ENCODE results near the gene DIP2A. TPM values are rescaled to one million over a fixed set of nuclear protein-coding genes. Genes with fewer than 3 reads are reported as not detected.

Gene DIP2A
- total and polyA plus RNA-seq, 2 of the 13 experiments (the other 11 are each of a cell fraction or from before 2014, with no cell fraction given), result 18.5 to 37.6 TPM

- TF ChIP-seq ZNF253 (CRISPR knock-in tag; IDR thresholded peaks at IDR 0.05; ENCODE audit: borderline replicate concordance), result 0 out of 2 replicates have a peak, but pooled peaks have one; percentile 33
- TF ChIP-seq ZSCAN29 (CRISPR knock-in tag; conservative IDR thresholded peaks at IDR 0.05), result peak; percentile 80; the same call in 1 of the 2 replicates
- no peak for TF ChIP-seq FLYWCH1 (CRISPR knock-in tag; IDR thresholded peaks at IDR 0.05)
- peak; percentile 46; the same call in 1 of the 2 replicates for TF ChIP-seq MTA1 (CRISPR knock-in tag; IDR thresholded peaks at IDR 0.05; ENCODE audit: borderline replicate concordance)
- peak; percentile 64 for TF ChIP-seq UBTF (CRISPR knock-in tag; IDR thresholded peaks at IDR 0.05)
- no peak for TF ChIP-seq NFATC3 (CRISPR knock-in tag; IDR thresholded peaks at IDR 0.05)
- TF ChIP-seq RFX5 (IDR thresholded peaks at IDR 0.05; ENCODE audit: low read depth, low read length), result peak; percentile 98
- no peak for TF ChIP-seq POLR2AphosphoS2 (IDR thresholded peaks at IDR 0.05; ENCODE audit: low read depth, low read length)
- TF ChIP-seq MYC (CRISPR knock-in tag; IDR thresholded peaks at IDR 0.05; ENCODE audit: borderline replicate concordance), result peak; percentile 91
- TF ChIP-seq SMAD9 (CRISPR knock-in tag; IDR thresholded peaks at IDR 0.05), result no peak
- TF ChIP-seq BORCS8-MEF2B (CRISPR knock-in tag; IDR thresholded peaks at IDR 0.05), result peak; percentile 80
- 0 out of 2 replicates have a peak, but pooled peaks have one; percentile 7 for TF ChIP-seq CBFB (CRISPR knock-in tag; IDR thresholded peaks at IDR 0.05)
- TF ChIP-seq ZFYVE20 (CRISPR knock-in tag; IDR thresholded peaks at IDR 0.05; ENCODE audit: borderline replicate concordance, low read depth), result no peak
- TF ChIP-seq ZSCAN9 (CRISPR knock-in tag; IDR thresholded peaks at IDR 0.05; ENCODE audit: borderline replicate concordance), result peak; percentile 68; the same call in 1 of the 2 replicates
- peak; percentile 86; the same call in 1 of the 2 replicates for TF ChIP-seq ZNF816 (CRISPR knock-in tag; IDR thresholded peaks at IDR 0.05; ENCODE audit: borderline replicate concordance)
- TF ChIP-seq SETDB1 (CRISPR knock-in tag; IDR thresholded peaks at IDR 0.05; ENCODE audit: borderline replicate concordance), result no peak
- TF ChIP-seq ARID3A (IDR thresholded peaks at IDR 0.05; ENCODE audit: low read depth, low read length), result no peak
- TF ChIP-seq KDM5A (IDR thresholded peaks at IDR 0.05; ENCODE audit: borderline replicate concordance, low read length), result peak; percentile 51; the same call in 1 of the 2 replicates
- TF ChIP-seq HOXA9 (CRISPR knock-in tag; IDR thresholded peaks at IDR 0.05; ENCODE audit: borderline replicate concordance), result peak; percentile 44; the same call in 1 of the 2 replicates
- peak; percentile 85 for TF ChIP-seq ZNF501 (CRISPR knock-in tag; IDR thresholded peaks at IDR 0.05)
- no peak; the same call in 1 of the 2 replicates for TF ChIP-seq ZNF33A (CRISPR knock-in tag; IDR thresholded peaks at IDR 0.05; ENCODE audit: borderline replicate concordance)
- TF ChIP-seq ZNF282 (IDR thresholded peaks at IDR 0.05; ENCODE audit: partially characterized antibody), result no peak
- peak; percentile 86 for TF ChIP-seq ZNF772 (CRISPR knock-in tag; IDR thresholded peaks at IDR 0.05)
- peak; percentile 84 for TF ChIP-seq SP2 (CRISPR knock-in tag; IDR thresholded peaks at IDR 0.05)
- no peak for TF ChIP-seq ZSCAN30 (CRISPR knock-in tag; IDR thresholded peaks at IDR 0.05)
- TF ChIP-seq ZNF235 (CRISPR knock-in tag; IDR thresholded peaks at IDR 0.05; ENCODE audit: borderline replicate concordance), result 0 out of 2 replicates have a peak, but pooled peaks have one; percentile 71
- TF ChIP-seq ZNF230 (CRISPR knock-in tag; IDR thresholded peaks at IDR 0.05), result peak; percentile 73; the same call in 1 of the 2 replicates
- peak; percentile 95 for TF ChIP-seq ZNF263 (CRISPR knock-in tag; IDR thresholded peaks at IDR 0.05)
Measured at GRCh38 chr21:46458315-46459023, at the start of gene DIP2A (continued).

All from HepG2 (cell line).